K562 (cell line): ENCODE measurements around the gene SOWAHD. TPM values are rescaled to one million over a fixed set of nuclear protein-coding genes. Genes with fewer than 3 reads are reported as not detected.

Experiments
- ATAC-seq: fragments of 200-7000 bp; cut with Tn5 transposase; 3 replicates; pipeline ENCODE4 v1.9.1; 2020; ENCODE audit warnings: moderate library complexity
- BruUV-seq: library from RNA; stranded (reverse); fragments of 400-500 nt; replicated peaks from 2 replicates; lab custom pipeline; 2021; lab: Mats Ljungman, UMichigan
- CTCF ChIA-PET: fragments of 300-600 bp; formaldehyde crosslinking; extraction: SDS; loops from one replicate; lab custom pipeline; 2021; ENCODE audit warnings: low intra/inter-chr PET ratio; lab: Yijun Ruan, JAX
- POLR2A ChIA-PET: fragments of 300-600, 350-650 bp; sonication (Branson Sonifier 250); formaldehyde crosslinking; extraction: SDS; loops from one replicate; lab custom pipeline; 2021; ENCODE audit warnings: antibody characterized with exemption, inconsistent platforms; lab: Yijun Ruan, JAX
- DNase-seq, 4 experiments: peaks; one replicate each; pipeline versions ENCODE4 v3.0.0 to v3.0.0-alpha.2; 2011 to 2018; ENCODE audit warnings: low spot score in 3 of 4, mixed read lengths in 3 of 4; ENCODE audit errors: extremely low read depth in 1 of 4
- FAIRE-seq: peaks from 2 replicates; lab custom pipeline; 2011; peaks lifted over from hg19 to GRCh38; lab: Jason Lieb, UNC
- H2AFZ ChIP-seq: 2 replicates; pipeline ENCODE4 v1.6.0; 2011; ENCODE audit warnings: low read depth, low read length, control low read depth, inconsistent platforms
- H3K27ac ChIP-seq: fragments of 200-600 bp; 3 replicates; pipeline ENCODE4 v1.8.0; 2011; ENCODE audit warnings: low read depth, mild to moderate bottlenecking, control low read depth, inconsistent platforms, low read length, moderate library complexity, mixed read lengths; ENCODE audit errors: extremely low read depth
- H3K27me3 ChIP-seq, 2 experiments: fragments of 300-600 bp in 1 of 2; 2 replicates in 1 of 2; 3 replicates in 1 of 2; pipeline versions ENCODE4 v1.6.0 to v1.8.0; 2011; ENCODE audit warnings: inconsistent platforms in 2 of 2, low read length in 2 of 2, mild to moderate bottlenecking in 1 of 2, mixed read lengths in 1 of 2, moderate library complexity in 1 of 2; ENCODE audit not compliant: control insufficient read depth in 2 of 2, insufficient read depth in 2 of 2
- H3K36me3 ChIP-seq: fragments of 300-600 bp; 3 replicates; pipeline ENCODE4 v1.8.0; 2011; ENCODE audit warnings: mild to moderate bottlenecking, low read length, inconsistent platforms; ENCODE audit not compliant: control insufficient read depth, insufficient read depth
- H3K4me1 ChIP-seq, 2 experiments: fragments of 200-600 bp in 1 of 2; replicated peaks in 1 of 2; 2 replicates in 1 of 2; 3 replicates in 1 of 2; pipeline versions ENCODE4 v1.5.1 to v1.8.0; 2011; ENCODE audit warnings: inconsistent platforms in 2 of 2, low read length in 2 of 2, mild to moderate bottlenecking in 1 of 2, mixed read lengths in 1 of 2, moderate library complexity in 1 of 2; ENCODE audit not compliant: control insufficient read depth in 2 of 2, insufficient read depth in 2 of 2
- H3K4me2 ChIP-seq: 2 replicates; pipeline ENCODE4 v1.6.1; 2011; ENCODE audit warnings: low read length, control low read depth, inconsistent platforms, mixed read lengths; ENCODE audit not compliant: insufficient read depth
- H3K4me3 ChIP-seq: fragments of 200-600 bp; sonication (generic), shearing (Covaris generic); 2 replicates; pipeline ENCODE4 v1.5.1; 2016; ENCODE audit warnings: control low read depth, inconsistent platforms
- H3K79me2 ChIP-seq: fragments of 200-600 bp; 3 replicates; pipeline ENCODE4 v1.8.0; 2011; ENCODE audit warnings: low read length, inconsistent platforms; ENCODE audit not compliant: control insufficient read depth, insufficient read depth
- H3K9ac ChIP-seq, 2 experiments: 2 replicates each; pipeline versions ENCODE4 v1.6.0 to v1.6.1; 2011; ENCODE audit warnings: low read depth in 2 of 2, low read length in 2 of 2, control low read depth in 1 of 2, inconsistent platforms in 1 of 2, mild to moderate bottlenecking in 1 of 2, mixed read lengths in 1 of 2; ENCODE audit not compliant: insufficient read depth in 1 of 2
- H3K9me1 ChIP-seq: one replicate; pipeline ENCODE4 v1.6.0; 2011; ENCODE audit warnings: inconsistent platforms, mild to moderate bottlenecking, low read length, moderate library complexity; ENCODE audit not compliant: control insufficient read depth, insufficient read depth
- H3K9me3 ChIP-seq: replicated peaks from 2 replicates; pipeline ENCODE4 v1.5.1; 2011; ENCODE audit warnings: low read depth, low read length, inconsistent platforms; ENCODE audit not compliant: control insufficient read depth, insufficient read depth
- H4K20me1 ChIP-seq: replicated peaks from 2 replicates; pipeline ENCODE4 v1.6.1; 2011; ENCODE audit warnings: low read length, inconsistent platforms, mixed read lengths; ENCODE audit not compliant: control insufficient read depth, insufficient read depth
- BRD9 ChIP-seq: fragments of 450-650 bp; IDR thresholded peaks from 2 replicates; pipeline ENCODE4 v1.6.1; 2018; ENCODE audit warnings: low read depth; ENCODE audit not compliant: partially characterized antibody
- GABPB2 ChIP-seq: fragments of 250-450 bp; sonication (Bioruptor Pico); conservative IDR thresholded peaks from 2 replicates; pipeline ENCODE4 v1.5.1; 2021; ENCODE audit warnings: mild to moderate bottlenecking
- MTA1 ChIP-seq: fragments of 450-650 bp; IDR thresholded peaks from 2 replicates; pipeline ENCODE4 v1.6.1; 2017; ENCODE audit warnings: borderline replicate concordance
- RBBP5 ChIP-seq: fragments of 200-600 bp; sonication (generic); IDR thresholded peaks from 2 replicates; pipeline ENCODE4 v1.6.1; 2012; ENCODE audit warnings: borderline replicate concordance, mild to moderate bottlenecking, low read length, control low read depth, inconsistent platforms; ENCODE audit not compliant: insufficient read depth, poor library complexity, severe bottlenecking
- RBM25 ChIP-seq: fragments of 200-400 bp; formaldehyde crosslinking; IDR thresholded peaks from 2 replicates; pipeline ENCODE4 v1.6.1; 2018; ENCODE audit warnings: low read length, low read depth, moderate library complexity; ENCODE audit not compliant: severe bottlenecking
- SMARCC2 ChIP-seq: fragments of 450-650 bp; IDR thresholded peaks from 2 replicates; pipeline ENCODE4 v1.6.1; 2017; ENCODE audit warnings: antibody characterized with exemption, moderate library complexity, mild to moderate bottlenecking, low read depth
- ZNF121 ChIP-seq: sonication (generic); formaldehyde crosslinking; conservative IDR thresholded peaks from 2 replicates; pipeline ENCODE4 v1.8.0; 2022; ENCODE audit warnings: missing genetic modification reagents
- WGBS: fragments of 100-300 bp; shearing (Covaris generic); methylation state at CpG from one replicate; pipeline ENCODE4 v1.1.6; 2016; ENCODE audit warnings: low coverage, mixed read lengths; ENCODE audit not compliant: insufficient coverage; ENCODE audit errors: missing lambda C conversion rate; 5-methylcytosine and 5-hydroxymethylcytosine counted together
- in situ Hi-C: fragments of 300-500 bp; cut with MboI; formaldehyde crosslinking; loops from 4 replicates; pipeline ENCODE4 v1.15.0; 2018; ENCODE audit warnings: inconsistent platforms, mixed read lengths
- intact Hi-C: fragments of 100-400 bp; cut with micrococcal nuclease; formaldehyde crosslinking; loops from 2 replicates; pipeline ENCODE4 v1.14.2; 2022
- polyA plus RNA-seq, 8 experiments: library from polyadenylated mRNA; depleted of rRNA in 4 of 8; stranded (reverse) in 5 of 8; unstranded in 3 of 8; fragments of >200 nt; fragmentation: Nextera tagmentation in 2 of 8; fragmentation: Illumina TruSeq in 1 of 8; extraction: Ambion mirVana in 2 of 8; extraction: Trizol in 1 of 8; gene quantifications; 2 replicates each; pipeline versions ENCODE4 v1.2.1 to v1.2.3, GENCODE V29; 2011 to 2014; ENCODE audit warnings: inconsistent platforms in 1 of 8, missing spikeins in 1 of 8
- total RNA-seq, 7 experiments: library from RNA; depleted of rRNA in 6 of 7; stranded (reverse); fragments of >200 nt in 6 of 7; fragmentation: Illumina TruSeq in 2 of 7; extraction: Trizol in 2 of 7; gene quantifications; 2 replicates each; pipeline versions ENCODE4 v1.2.1 to v1.2.3, GENCODE V29; 2011 to 2021; ENCODE audit warnings: low replicate concordance in 1 of 7
- TF ChIP-seq, protein P1 (sequence below): fragments of 450-650 bp; IDR thresholded peaks from 2 replicates; pipeline ENCODE4 v1.6.1; 2016; ENCODE audit warnings: antibody characterized with exemption
- TF ChIP-seq, protein P2 (sequence below): IDR thresholded peaks from 2 replicates; pipeline ENCODE4 v1.6.1; 2016; ENCODE audit warnings: missing genetic modification characterization, missing compliant biosample characterization

The SOWAHD gene
- total and polyA plus RNA-seq, 9 of the 15 experiments (the other 6 are each of a cell fraction or from before 2014, with no cell fraction given), result 0.13 to 0.29 TPM; not detected in 7

DNA sequence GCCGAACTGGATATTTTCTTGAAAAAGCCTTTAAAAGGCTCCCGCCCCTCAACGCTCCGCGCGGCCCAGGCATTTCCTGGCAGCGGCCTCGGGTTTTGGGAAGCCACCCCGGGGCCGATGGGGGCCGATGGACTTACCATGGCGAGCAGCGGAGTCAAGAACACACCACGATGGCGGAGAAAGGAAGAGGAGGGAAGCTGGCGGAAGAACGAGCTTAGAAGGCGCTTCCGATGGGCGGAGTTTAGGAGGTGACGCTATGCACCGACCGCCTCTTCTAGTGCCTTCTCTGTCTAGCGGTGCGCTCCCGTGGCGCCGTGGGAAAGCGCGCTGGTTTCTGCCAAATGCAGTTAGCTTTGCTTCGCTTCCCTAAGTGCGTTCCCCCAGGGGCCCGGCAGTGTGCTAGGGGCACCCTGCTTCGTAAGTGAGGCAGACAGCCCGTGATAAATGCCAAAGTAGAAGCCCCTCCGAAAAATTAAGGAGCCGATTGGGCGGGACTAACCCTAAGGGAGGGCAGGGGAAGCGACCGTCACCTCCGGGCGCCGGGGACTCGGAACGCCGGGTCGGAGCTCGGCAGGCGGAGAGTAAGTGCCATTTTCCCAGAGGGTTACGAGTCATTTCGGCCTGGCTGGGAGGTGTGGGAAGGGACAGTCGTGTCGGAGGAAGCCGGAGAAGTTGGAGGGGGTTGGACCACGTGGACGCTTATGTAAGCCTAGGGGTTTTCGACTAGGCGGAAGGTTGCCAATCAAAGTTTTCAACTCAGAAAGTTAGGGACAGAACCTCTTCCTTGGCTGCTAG, 33.2 kb downstream of the SOWAHD start, which contains the start of gene RPL39 (continued):
- TF ChIP-seq GABPB2 (CRISPR knock-in tag) (no peak), RBBP5 (peak; percentile 95)

DNA sequence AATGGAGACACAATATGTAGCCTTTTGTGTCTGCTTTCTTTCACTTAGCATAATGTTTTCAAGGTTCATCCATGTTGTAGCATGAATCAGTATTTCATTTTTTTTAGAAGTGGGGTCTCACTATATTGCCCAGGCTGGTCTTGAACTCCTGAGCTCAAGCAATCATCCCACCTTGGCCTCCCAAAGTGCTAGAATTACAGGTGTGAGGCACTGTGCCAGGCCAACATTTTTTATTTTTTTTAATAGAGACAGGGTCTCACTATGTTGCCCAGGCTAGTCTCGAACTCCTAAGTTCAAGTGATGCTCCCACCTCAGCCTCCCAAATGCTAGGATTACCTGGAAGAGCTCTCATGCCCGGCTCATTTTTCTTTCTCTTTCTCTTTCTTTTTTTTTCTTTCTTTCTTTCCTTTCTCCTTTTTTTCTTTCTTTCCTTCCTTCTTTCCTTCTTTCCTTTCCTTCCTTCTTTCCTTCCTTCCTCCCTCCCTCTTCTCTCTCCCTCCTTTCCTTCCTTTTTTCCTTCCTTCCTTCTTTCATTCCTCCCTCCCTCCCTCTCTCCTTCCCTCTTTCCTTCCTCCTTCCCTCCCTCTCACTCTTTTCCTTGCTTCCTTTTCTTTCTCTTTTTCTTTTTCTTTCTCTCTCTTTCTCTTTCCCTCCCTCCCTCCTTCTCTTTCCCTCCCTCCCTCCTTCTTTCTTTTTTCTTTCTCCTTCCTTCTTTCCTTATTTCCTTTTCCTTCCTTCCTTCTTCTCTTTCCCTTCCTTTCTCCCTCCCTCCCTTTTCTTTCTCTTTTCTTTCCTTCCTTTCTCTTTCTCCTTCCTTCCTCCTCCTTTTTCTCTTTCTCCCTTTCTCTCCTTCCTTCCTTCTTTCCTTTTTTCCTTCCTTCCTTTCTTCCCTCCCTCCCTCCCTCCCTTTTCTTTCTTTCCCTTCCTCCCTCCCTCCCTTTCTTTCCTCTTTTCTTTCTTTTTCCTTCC, 43.1 kb downstream of the SOWAHD start:
- CTCF ChIA-PET, result no interaction called here
- H2AFZ ChIP-seq, result no peak overlapping the region
- POLR2A ChIA-PET, result interaction anchor here (1.9 kb wide), 1 partner anchor 10 kb away, joined by 8 read pairs; the partner anchor contains the start of gene RPL39
- no peak overlapping the region for H3K27ac ChIP-seq
- H3K36me3 ChIP-seq, result no peaks in the 10 kb centered on the region
- H3K4me2 ChIP-seq, result no peak overlapping the region
- FAIRE-seq, result no peak
- no peaks in the 10 kb centered on the region for H4K20me1 ChIP-seq
- no peak overlapping the region for H3K4me3 ChIP-seq
- intact Hi-C loops, result no loop called here
- no peaks in the 10 kb centered on the region; a peak in 1 of 5 replicates for H3K4me1 ChIP-seq
- ATAC-seq, result no peak
- in situ Hi-C loops, result no loop called here
- BruUV-seq, result no TSS peak
- H3K9me1 ChIP-seq, result no peaks in the 10 kb centered on the region
- TF ChIP-seq BRD9 (no peak), MTA1 (peak; percentile 57; the same call in 1 of the 2 replicates), ZNF121 (CRISPR knock-in tag) (peak; percentile 87), RBM25 (peak; percentile 39), SMARCC2 (no peak)
- TF ChIP-seq, protein P1, sequence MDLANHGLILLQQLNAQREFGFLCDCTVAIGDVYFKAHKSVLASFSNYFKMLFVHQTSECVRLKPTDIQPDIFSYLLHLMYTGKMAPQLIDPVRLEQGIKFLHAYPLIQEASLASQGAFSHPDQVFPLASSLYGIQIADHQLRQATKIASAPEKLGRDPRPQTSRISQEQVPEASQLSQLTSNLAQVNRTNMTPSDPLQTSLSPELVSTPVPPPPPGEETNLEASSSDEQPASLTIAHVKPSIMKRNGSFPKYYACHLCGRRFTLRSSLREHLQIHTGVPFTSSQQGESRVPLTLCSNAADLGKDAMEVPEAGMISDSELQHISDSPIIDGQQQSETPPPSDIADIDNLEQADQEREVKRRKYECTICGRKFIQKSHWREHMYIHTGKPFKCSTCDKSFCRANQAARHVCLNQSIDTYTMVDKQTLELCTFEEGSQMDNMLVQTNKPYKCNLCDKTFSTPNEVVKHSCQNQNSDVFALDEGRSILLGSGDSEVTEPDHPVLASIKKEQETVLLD, result 0 out of 2 replicates have a peak, but pooled peaks have one; percentile 26
- TF ChIP-seq, protein P2, sequence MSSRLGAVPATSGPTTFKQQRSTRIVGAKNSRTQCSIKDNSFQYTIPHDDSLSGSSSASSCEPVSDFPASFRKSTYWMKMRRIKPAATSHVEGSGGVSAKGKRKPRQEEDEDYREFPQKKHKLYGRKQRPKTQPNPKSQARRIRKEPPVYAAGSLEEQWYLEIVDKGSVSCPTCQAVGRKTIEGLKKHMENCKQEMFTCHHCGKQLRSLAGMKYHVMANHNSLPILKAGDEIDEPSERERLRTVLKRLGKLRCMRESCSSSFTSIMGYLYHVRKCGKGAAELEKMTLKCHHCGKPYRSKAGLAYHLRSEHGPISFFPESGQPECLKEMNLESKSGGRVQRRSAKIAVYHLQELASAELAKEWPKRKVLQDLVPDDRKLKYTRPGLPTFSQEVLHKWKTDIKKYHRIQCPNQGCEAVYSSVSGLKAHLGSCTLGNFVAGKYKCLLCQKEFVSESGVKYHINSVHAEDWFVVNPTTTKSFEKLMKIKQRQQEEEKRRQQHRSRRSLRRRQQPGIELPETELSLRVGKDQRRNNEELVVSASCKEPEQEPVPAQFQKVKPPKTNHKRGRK, result peak; percentile 92
- no peaks in the 10 kb centered on the region for H3K27me3 ChIP-seq
- no peaks in the 10 kb centered on the region for H3K79me2 ChIP-seq
- DNase-seq, result no peak
- 40% methylated on average over 2 of the region's 2 CpGs for WGBS
- H3K9me3 ChIP-seq, result no peaks in the 10 kb centered on the region
- H3K9ac ChIP-seq, result no peak overlapping the region
